Measurements from ENCODE around the gene FCRLB. TPM values are rescaled to one million over a fixed set of nuclear protein-coding genes. Genes with fewer than 3 reads are reported as not detected.
"Not testable (repeated sequence)": the region's sequence is repeated elsewhere in the genome, so short reads cannot be mapped to it uniquely, and the experiment has no call there.

FCRLB gene
- polyA plus RNA-seq, 3 donors = 0.36 to 0.44 (median 0.39) TPM

DNA sequence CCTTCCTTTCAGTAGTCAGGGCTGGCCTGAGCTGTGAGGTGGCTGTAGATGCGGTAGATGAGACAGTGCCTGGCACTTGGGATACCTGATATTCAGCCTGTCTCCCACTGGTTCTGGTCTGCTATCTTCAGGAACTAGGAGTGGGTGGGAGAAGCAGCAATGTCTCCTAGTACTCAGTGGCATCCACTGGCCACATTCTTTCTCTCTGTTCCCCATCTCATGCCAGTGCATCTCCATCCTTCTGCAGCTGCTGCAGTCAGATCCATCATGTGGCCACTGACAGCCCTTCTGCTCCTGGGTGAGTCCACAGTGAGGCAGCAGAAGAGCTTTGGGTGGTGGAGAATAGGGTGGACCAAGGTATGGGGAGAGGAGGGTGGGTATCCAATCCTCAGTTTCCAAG is 1.1 kb downstream of the FCRLB start:
- no peaks in the 10 kb centered on the region for H3K9me3 ChIP-seq (replicated peaks in 1 of 2; ENCODE audit: control insufficient read depth in 1 of 2, insufficient read depth in 1 of 2, low read length in 2 of 2)
- peak overlapping the region in 1 of 2 donors; percentile 28 for H3K27ac ChIP-seq (ENCODE audit: low read depth in 1 of 2, low read length in 2 of 2)
- intact Hi-C loops (cut with micrococcal nuclease) = loop anchor here in 1 of 2 donors (2.0 kb wide), 1 partner anchor 14 kb away; no protein-coding TSS in a partner anchor
- 100% methylated on average over 1 of the region's 1 CpG for WGBS (ENCODE audit: insufficient coverage)
- H4K20me1 ChIP-seq (ENCODE audit: insufficient read depth, low read length) = no peaks in the 10 kb centered on the region
- no peak for DNase-seq
- H3K4me3 ChIP-seq (replicated peaks in 1 of 3; ENCODE audit: low read depth in 2 of 3, low read length in 3 of 3) = no peak overlapping the region
- H3K27me3 Mint-ChIP-seq (ENCODE audit: low read depth in 3 of 3) = peaks cover 72 to 91% (median 77%) of the 10 kb centered on the region in 3 donors
- H3K27me3 ChIP-seq (ENCODE audit: control insufficient read depth in 2 of 2, insufficient read depth in 2 of 2, low read length in 2 of 2) = peaks cover 46 to 80% of the 10 kb centered on the region in 2 donors
- no peaks in the 10 kb centered on the region for H3K79me2 ChIP-seq (ENCODE audit: insufficient read depth, low read length)
- no peak overlapping the region for H2AFZ ChIP-seq (ENCODE audit: insufficient read depth, low read depth, low read length, poor library complexity, severe bottlenecking)
- peak overlapping the region in 6 of 7 donors; percentile 21 to 82 (median 63) for H3K27ac Mint-ChIP-seq
- peaks cover 59 to 71% of the 10 kb centered on the region in 2 donors for H3K4me1 ChIP-seq (ENCODE audit: control insufficient read depth in 1 of 2, insufficient read depth in 2 of 2, low read length in 2 of 2)
- peaks cover 56% of the 10 kb centered on the region for H3K4me1 Mint-ChIP-seq
- H3K36me3 Mint-ChIP-seq = peaks cover 5 to 17% of the 10 kb centered on the region in 2 donors
- H3K4me2 ChIP-seq (replicated peaks; ENCODE audit: extremely low read depth, low read length, poor library complexity, severe bottlenecking) = peak overlapping the region; percentile 30
- peaks cover 3 to 14% (median 8%) of the 10 kb centered on the region in 7 donors for H3K9me3 Mint-ChIP-seq
- H3K4me3 Mint-ChIP-seq = peak overlapping the region in 1 of 2 donors; percentile 97
- H3K9ac ChIP-seq (ENCODE audit: insufficient read depth, low read length, poor library complexity, severe bottlenecking) = no peak overlapping the region
- no peaks in the 10 kb centered on the region for H3K36me3 ChIP-seq (replicated peaks in 1 of 2; ENCODE audit: control insufficient read depth in 1 of 2, insufficient read depth in 2 of 2, low read length in 2 of 2)
- TF ChIP-seq, protein P1, sequence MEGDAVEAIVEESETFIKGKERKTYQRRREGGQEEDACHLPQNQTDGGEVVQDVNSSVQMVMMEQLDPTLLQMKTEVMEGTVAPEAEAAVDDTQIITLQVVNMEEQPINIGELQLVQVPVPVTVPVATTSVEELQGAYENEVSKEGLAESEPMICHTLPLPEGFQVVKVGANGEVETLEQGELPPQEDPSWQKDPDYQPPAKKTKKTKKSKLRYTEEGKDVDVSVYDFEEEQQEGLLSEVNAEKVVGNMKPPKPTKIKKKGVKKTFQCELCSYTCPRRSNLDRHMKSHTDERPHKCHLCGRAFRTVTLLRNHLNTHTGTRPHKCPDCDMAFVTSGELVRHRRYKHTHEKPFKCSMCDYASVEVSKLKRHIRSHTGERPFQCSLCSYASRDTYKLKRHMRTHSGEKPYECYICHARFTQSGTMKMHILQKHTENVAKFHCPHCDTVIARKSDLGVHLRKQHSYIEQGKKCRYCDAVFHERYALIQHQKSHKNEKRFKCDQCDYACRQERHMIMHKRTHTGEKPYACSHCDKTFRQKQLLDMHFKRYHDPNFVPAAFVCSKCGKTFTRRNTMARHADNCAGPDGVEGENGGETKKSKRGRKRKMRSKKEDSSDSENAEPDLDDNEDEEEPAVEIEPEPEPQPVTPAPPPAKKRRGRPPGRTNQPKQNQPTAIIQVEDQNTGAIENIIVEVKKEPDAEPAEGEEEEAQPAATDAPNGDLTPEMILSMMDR (IDR thresholded peaks at IDR 0.05) = no peak

DNA sequence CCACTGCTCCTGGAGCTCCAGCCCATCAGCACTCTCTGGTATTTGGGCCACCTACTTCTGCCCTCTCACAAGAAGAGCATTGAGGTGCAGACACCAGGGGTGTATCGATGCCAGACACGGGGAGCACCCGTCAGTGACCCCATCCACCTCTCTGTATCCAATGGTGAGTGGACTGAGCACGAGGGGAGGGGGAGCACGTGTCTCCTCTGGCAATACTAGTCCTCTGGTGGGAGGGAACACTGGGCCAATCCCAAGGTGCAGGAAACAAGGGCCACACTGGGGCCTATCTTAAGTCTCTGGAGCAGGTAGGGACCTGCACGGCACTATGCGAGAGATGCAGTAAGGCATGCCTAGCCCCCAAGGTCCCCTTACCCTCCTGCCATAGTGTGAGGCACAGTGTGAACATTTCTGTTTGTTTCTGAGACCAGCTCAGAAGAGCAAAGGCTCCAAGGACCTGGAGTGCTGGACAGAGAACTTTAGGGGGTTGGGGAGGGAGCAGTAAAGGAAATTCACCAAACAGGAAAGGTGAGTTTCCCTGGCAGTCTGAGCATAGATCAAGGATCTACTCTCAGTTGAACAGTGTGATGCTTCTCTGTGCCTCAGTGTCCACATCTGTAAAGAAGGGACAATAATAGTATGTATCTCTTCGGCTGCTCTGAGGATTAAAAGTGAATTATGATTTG is 2.3 kb downstream of the FCRLB start:
- peak overlapping the region in 2 of 7 donors; percentile 40 to 50 for H3K27ac Mint-ChIP-seq
- Histone ChIP-seq H3K4me3 (replicated peaks in 1 of 3; ENCODE audit: low read depth in 2 of 3, low read length in 3 of 3) (no peak overlapping the region), H2AFZ (ENCODE audit: insufficient read depth, low read depth, low read length, poor library complexity, severe bottlenecking) (no peak overlapping the region), H3K9ac (ENCODE audit: insufficient read depth, low read length, poor library complexity, severe bottlenecking) (no peak overlapping the region), H3K79me2 (ENCODE audit: insufficient read depth, low read length) (no peaks in the 10 kb centered on the region), H3K9me3 (replicated peaks in 1 of 2; ENCODE audit: control insufficient read depth in 1 of 2, insufficient read depth in 1 of 2, low read length in 2 of 2) (no peaks in the 10 kb centered on the region), H3K4me1 (ENCODE audit: control insufficient read depth in 1 of 2, insufficient read depth in 2 of 2, low read length in 2 of 2) (peaks cover 51 to 66% of the 10 kb centered on the region in 2 donors), H3K4me2 (replicated peaks; ENCODE audit: extremely low read depth, low read length, poor library complexity, severe bottlenecking) (no peak overlapping the region), H3K36me3 (replicated peaks in 1 of 2; ENCODE audit: control insufficient read depth in 1 of 2, insufficient read depth in 2 of 2, low read length in 2 of 2) (no peaks in the 10 kb centered on the region), H3K27me3 (ENCODE audit: control insufficient read depth in 2 of 2, insufficient read depth in 2 of 2, low read length in 2 of 2) (peaks cover 53 to 86% of the 10 kb centered on the region in 2 donors), H3K27ac (ENCODE audit: low read depth in 1 of 2, low read length in 2 of 2) (no peak overlapping the region), H4K20me1 (ENCODE audit: insufficient read depth, low read length) (no peaks in the 10 kb centered on the region)
- peaks cover 3 to 14% (median 10%) of the 10 kb centered on the region in 7 donors for H3K9me3 Mint-ChIP-seq
- H3K36me3 Mint-ChIP-seq = peaks cover 10 to 14% of the 10 kb centered on the region in 2 donors
- H3K4me1 Mint-ChIP-seq = peaks cover 52% of the 10 kb centered on the region
- intact Hi-C loops (cut with micrococcal nuclease) = loop anchor here in 1 of 2 donors (2.0 kb wide), 1 partner anchor 13 kb away; no protein-coding TSS in a partner anchor
- peak overlapping the region in 1 of 2 donors; percentile 97 for H3K4me3 Mint-ChIP-seq
- WGBS (ENCODE audit: insufficient coverage) = 100% methylated on average over 2 of the region's 8 CpGs
- TF ChIP-seq, protein P1 (IDR thresholded peaks at IDR 0.05) = no peak
- H3K27me3 Mint-ChIP-seq (ENCODE audit: low read depth in 3 of 3) = peaks cover 81 to 94% (median 82%) of the 10 kb centered on the region in 3 donors
- no peak for DNase-seq

DNA sequence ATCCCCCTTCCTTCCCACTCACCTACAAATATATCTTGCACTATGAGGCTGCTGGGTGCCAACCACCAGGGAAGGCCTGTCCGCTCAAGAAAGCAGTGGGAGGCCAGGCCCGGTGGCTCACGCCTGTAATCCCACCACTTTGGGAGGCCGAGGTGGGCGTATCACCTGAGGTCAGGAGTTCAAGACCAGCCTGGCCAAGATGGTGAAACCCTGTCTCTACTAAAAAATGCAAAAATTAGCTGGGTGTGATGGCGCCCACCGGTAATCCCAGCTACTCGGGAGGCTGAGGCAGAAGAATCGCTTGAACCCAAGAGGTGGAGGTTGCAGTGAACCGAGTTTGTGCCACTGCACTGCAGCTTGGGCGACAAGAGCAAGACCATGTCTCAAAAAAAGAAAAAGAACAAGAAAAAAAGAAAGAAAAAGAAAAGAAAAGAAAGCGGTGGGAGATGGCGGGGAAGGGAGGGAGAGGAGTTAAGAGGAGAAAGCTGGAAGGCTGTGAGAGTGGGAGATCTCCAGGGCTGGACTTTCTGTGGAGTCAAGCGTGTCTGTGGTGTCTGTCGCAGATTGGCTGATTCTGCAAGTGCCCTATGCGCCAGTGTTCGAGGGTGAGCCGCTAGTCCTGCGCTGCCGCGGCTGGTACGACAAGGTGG is 4.0 kb downstream of the FCRLB start:
- 88% methylated on average over 13 of the region's 22 CpGs for WGBS (ENCODE audit: insufficient coverage)
- H4K20me1 ChIP-seq (ENCODE audit: insufficient read depth, low read length); H3K9me3 ChIP-seq (replicated peaks in 1 of 2; ENCODE audit: control insufficient read depth in 1 of 2, insufficient read depth in 1 of 2, low read length in 2 of 2); DNase-seq; H3K36me3 ChIP-seq (replicated peaks in 1 of 2; ENCODE audit: control insufficient read depth in 1 of 2, insufficient read depth in 2 of 2, low read length in 2 of 2); H3K79me2 ChIP-seq (ENCODE audit: insufficient read depth, low read length); H3K27ac ChIP-seq (ENCODE audit: low read depth in 1 of 2, low read length in 2 of 2); intact Hi-C loops (cut with micrococcal nuclease); H3K9ac ChIP-seq (ENCODE audit: insufficient read depth, low read length, poor library complexity, severe bottlenecking): not testable (repeated sequence)
- H3K36me3 Mint-ChIP-seq = peaks cover 10 to 14% of the 10 kb centered on the region in 2 donors
- peaks cover 3 to 23% (median 14%) of the 10 kb centered on the region in 7 donors for H3K9me3 Mint-ChIP-seq
- peaks cover 60 to 96% of the 10 kb centered on the region in 2 donors for H3K27me3 ChIP-seq (ENCODE audit: control insufficient read depth in 2 of 2, insufficient read depth in 2 of 2, low read length in 2 of 2)
- peak overlapping the region in 2 of 7 donors; percentile 12 to 21 for H3K27ac Mint-ChIP-seq
- peak overlapping the region; percentile 91 for H3K4me2 ChIP-seq (replicated peaks; ENCODE audit: extremely low read depth, low read length, poor library complexity, severe bottlenecking)
- H3K4me3 Mint-ChIP-seq = peak overlapping the region; percentile 78 to 97
- H3K4me1 Mint-ChIP-seq = peaks cover 53% of the 10 kb centered on the region
- peak overlapping the region in 2 of 3 experiments; percentile 25 to 77 for H3K4me3 ChIP-seq (replicated peaks in 1 of 3; ENCODE audit: low read depth in 2 of 3, low read length in 3 of 3)
- peaks cover 45 to 64% of the 10 kb centered on the region in 2 donors for H3K4me1 ChIP-seq (ENCODE audit: control insufficient read depth in 1 of 2, insufficient read depth in 2 of 2, low read length in 2 of 2)
- peaks cover 90 to 100% (median 92%) of the 10 kb centered on the region in 3 donors for H3K27me3 Mint-ChIP-seq (ENCODE audit: low read depth in 3 of 3)
- H2AFZ ChIP-seq (ENCODE audit: insufficient read depth, low read depth, low read length, poor library complexity, severe bottlenecking) = peak overlapping the region; percentile 79

Measured in CD14-positive monocyte (primary cell).